Lower lobe of right lung (tissue), 2 donors: ENCODE data around the gene TDP2. TPM values are rescaled to one million over a fixed set of nuclear protein-coding genes. Genes with fewer than 3 reads are reported as not detected.
A peak's percentile ranks its signal among the peaks of the same experiment; 100 is the strongest.
"Not testable (repeated sequence)": the region's sequence is repeated elsewhere in the genome, so short reads cannot be mapped to it uniquely, and the experiment has no call there.

Experiments
- ATAC-seq, 2 donors: fragments of 200-7000 bp; cut with Tn5 transposase; one replicate each; pipeline ENCODE4 v1.9.1; 2020 to 2022; ENCODE audit warnings: mild to moderate bottlenecking in 2 of 2, moderate library complexity in 2 of 2
- DNase-seq: peaks from one replicate; pipeline ENCODE4 v3.0.0-alpha.2; 2020
- H3K27ac ChIP-seq: fragments of 200-600 bp; one replicate; pipeline ENCODE4 v1.8.0; 2022
- H3K27me3 ChIP-seq: fragments of 200-600 bp; one replicate; pipeline ENCODE4 v1.8.0; 2022; ENCODE audit warnings: low read depth
- H3K36me3 ChIP-seq: fragments of 200-600 bp; one replicate; pipeline ENCODE4 v1.8.0; 2022; ENCODE audit warnings: mild to moderate bottlenecking
- H3K4me1 ChIP-seq: fragments of 200-600 bp; one replicate; pipeline ENCODE4 v1.8.0; 2022
- H3K4me3 ChIP-seq: fragments of 200-600 bp; one replicate; pipeline ENCODE4 v1.8.0; 2022; ENCODE audit warnings: mild to moderate bottlenecking
- H3K9me3 ChIP-seq: fragments of 200-600 bp; one replicate; pipeline ENCODE4 v1.8.0; 2022
- intact Hi-C: fragments of 100-400 bp; cut with DNase I; formaldehyde crosslinking; loops from one replicate; pipeline ENCODE4 v1.11.0; 2022
- total RNA-seq: library from RNA; stranded (reverse); fragmentation: NEBNext Ultra II Directional; extraction: Animal tissue kit (Norgen Biotek cat#: 25700); gene quantifications from one replicate; pipeline ENCODE4 v1.2.1, GENCODE V29; 2021
- TF ChIP-seq, protein P1 (sequence below): fragments of 200-600 bp; IDR thresholded peaks from one replicate; pipeline ENCODE4 v1.8.0; 2022; ENCODE audit warnings: antibody characterized with exemption, mild to moderate bottlenecking
- donor health status: DM: no; HTN: yes; CAD: no; lungs with severe emphysema.

TDP2 gene
- total RNA-seq, 1 donor from 2014 or later = 43.6 TPM

DNA sequence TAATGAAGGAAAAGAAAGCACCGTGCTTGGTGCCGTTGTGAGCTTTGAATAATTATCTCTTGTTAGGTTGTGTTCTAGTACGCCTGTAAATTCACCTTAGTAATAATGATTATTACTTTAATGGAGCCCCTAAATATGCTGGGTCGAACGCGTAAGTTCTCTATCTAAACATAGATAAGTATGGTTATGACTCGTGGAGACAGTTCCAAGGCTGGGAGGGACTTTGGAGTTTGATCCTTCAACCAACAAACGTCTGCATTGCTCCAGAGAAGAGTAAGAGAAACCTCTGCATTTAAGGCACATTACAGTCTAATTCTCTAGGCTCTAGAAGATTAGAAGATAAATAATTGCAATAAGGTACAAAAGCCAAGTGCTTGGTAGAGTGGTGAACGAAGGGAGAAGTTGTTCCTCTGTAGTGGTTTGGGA, 692 bp upstream of the TDP2 start:
- no peaks in the 10 kb centered on the region for H3K9me3 ChIP-seq
- no peak for DNase-seq

DNA sequence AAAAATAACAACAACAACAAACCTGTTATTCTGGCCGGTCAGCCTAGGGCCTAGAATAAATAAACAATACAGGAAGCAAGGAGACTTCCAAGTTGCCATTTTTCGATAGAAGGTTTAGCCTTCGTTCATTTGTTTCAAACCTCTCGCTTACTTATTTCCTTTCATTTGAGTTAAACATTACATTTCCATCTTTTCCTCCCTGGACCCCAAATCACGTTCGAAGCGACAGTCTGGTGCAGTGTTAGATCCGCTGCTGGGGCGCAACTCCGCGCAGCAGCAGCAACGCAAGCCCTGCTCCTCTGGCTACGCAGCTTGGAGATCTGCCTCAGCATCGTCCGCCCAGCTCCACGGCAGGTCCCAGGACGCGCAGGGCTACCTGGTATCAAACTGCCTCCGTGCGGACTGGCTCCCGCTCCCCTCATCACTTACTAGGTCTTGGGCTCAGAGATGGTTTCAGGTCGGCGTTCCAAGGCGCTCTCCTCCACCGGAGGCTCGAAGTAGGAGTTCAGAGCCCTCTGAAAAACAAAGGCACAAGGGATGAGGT, 530 bp downstream of the TDP2 start:
- peak overlapping the region; percentile 97 for H3K4me3 ChIP-seq
- peaks cover 29% of the 10 kb centered on the region for H3K36me3 ChIP-seq
- ATAC-seq (peak; percentile 64 to 66), DNase-seq (peak; percentile 63)
- no peaks in the 10 kb centered on the region for H3K9me3 ChIP-seq
- peak overlapping the region; percentile 86 for H3K27ac ChIP-seq
- intact Hi-C loops = no loop called here
- H3K27me3 ChIP-seq = no peaks in the 10 kb centered on the region
- peaks cover 34% of the 10 kb centered on the region for H3K4me1 ChIP-seq
- TF ChIP-seq, protein P1, sequence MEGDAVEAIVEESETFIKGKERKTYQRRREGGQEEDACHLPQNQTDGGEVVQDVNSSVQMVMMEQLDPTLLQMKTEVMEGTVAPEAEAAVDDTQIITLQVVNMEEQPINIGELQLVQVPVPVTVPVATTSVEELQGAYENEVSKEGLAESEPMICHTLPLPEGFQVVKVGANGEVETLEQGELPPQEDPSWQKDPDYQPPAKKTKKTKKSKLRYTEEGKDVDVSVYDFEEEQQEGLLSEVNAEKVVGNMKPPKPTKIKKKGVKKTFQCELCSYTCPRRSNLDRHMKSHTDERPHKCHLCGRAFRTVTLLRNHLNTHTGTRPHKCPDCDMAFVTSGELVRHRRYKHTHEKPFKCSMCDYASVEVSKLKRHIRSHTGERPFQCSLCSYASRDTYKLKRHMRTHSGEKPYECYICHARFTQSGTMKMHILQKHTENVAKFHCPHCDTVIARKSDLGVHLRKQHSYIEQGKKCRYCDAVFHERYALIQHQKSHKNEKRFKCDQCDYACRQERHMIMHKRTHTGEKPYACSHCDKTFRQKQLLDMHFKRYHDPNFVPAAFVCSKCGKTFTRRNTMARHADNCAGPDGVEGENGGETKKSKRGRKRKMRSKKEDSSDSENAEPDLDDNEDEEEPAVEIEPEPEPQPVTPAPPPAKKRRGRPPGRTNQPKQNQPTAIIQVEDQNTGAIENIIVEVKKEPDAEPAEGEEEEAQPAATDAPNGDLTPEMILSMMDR = no peak

More for the DNA sequence above, 692 bp upstream of the TDP2 start:
- peak overlapping the region; percentile 97 for H3K4me3 ChIP-seq
- peaks cover 24% of the 10 kb centered on the region for H3K36me3 ChIP-seq
- peaks cover 34% of the 10 kb centered on the region for H3K4me1 ChIP-seq
- ATAC-seq = peak in 1 of 2 donors; percentile 28
- TF ChIP-seq, protein P1 = no peak
- intact Hi-C loops = no loop called here
- H3K27me3 ChIP-seq = no peaks in the 10 kb centered on the region
- peak overlapping the region; percentile 86 for H3K27ac ChIP-seq

DNA sequence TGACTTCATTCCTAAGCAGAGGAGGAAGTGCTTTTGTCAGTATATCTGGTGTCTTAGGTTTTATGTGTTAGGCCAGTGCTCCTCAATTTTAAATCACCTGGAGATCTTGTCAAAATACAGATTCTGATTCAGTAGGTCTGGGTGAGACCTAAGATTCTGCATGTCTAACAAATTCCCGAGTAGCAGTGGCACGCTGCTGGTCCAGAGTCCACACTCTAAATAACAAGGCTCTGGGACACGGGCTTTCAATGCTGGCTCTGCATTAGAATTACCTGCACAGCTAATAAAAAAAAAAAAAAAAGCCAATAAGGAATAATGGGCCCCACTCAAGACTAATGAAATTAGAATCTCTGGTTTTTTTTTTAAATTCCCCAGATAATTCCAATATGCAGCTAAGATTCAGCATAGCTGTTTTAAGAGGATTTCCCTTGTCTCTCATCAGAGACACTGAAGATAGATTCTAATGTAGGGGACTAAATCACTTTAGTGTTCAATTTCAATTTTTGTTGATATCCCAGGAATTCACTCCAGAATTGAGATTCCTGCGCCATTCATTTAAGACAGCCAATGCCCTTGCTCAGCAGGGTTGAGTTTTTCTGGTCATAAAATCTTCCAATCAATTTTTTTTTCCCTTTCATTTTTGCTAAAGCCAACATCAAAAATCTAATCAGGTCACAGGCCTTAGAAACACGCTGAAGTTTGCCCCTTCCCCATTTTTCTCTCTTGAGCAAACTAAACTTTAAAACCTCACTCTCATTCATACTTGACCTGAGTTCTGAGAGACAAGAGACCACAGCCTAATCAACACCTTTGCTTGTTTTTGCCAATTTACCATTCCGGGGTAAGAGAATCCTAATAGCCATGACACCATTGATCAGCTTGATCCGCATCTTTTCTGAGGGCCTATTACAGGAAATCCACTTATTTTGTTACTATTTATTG, 2.4 kb downstream of the TDP2 start:
- intact Hi-C loops = no loop called here
- ATAC-seq (no peak), DNase-seq (no peak)
- peaks cover 29% of the 10 kb centered on the region for H3K36me3 ChIP-seq
- H3K27ac ChIP-seq = no peak overlapping the region
- H3K27me3 ChIP-seq = no peaks in the 10 kb centered on the region
- H3K9me3 ChIP-seq = no peaks in the 10 kb centered on the region
- TF ChIP-seq, protein P1 = no peak
- H3K4me1 ChIP-seq = peaks cover 45% of the 10 kb centered on the region
- no peak overlapping the region for H3K4me3 ChIP-seq

DNA sequence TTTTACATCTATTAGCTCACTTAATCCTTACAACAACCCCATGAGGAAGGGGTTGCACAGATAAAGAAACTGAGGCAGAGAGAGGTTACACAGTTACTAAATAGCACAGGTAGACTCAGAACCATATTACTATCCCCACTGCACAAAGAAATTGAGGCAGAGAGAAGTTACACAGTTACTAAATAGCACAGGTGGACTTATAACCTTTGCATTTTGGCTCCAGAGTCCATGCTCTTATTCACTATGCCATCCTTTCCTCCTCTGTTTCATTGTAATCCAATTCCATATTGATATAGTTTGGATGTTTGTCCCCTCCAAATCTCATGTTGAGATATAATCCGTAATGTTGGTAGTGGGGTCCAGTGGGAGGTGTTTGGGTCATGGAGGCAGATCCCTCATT, 3.5 kb downstream of the TDP2 start:
- ATAC-seq (no peak), DNase-seq (no peak)
- Histone ChIP-seq H3K4me3 (no peak overlapping the region), H3K4me1 (peaks cover 40% of the 10 kb centered on the region), H3K27ac (no peak overlapping the region), H3K36me3 (peaks cover 35% of the 10 kb centered on the region), H3K27me3 (no peaks in the 10 kb centered on the region), H3K9me3 (no peaks in the 10 kb centered on the region)
- intact Hi-C loops = no loop called here
- TF ChIP-seq, protein P1 = no peak

DNA sequence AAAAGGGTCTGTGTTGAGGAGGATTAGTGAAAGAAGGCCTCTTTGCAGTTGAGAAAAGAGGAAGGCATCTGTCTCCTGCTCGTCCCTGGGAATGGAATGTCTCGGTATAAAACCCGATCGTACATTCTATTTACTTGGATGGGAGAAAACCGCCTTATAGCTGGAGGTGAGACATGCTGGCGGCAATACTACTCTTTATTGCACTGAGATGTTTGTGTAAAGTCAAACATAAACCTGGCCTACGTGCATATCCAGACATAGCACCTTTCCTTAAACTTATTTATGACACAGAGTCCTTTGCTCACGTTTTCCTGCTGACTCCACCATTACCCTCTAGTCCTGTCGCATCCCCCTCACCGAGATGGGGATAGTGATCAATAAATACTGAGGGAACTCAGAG, 4.5 kb downstream of the TDP2 start:
- no peaks in the 10 kb centered on the region for H3K27me3 ChIP-seq
- intact Hi-C loops = no loop called here
- ATAC-seq (no peak), DNase-seq (no peak)
- H3K4me3 ChIP-seq = no peak overlapping the region
- no peaks in the 10 kb centered on the region for H3K9me3 ChIP-seq
- no peak overlapping the region for H3K27ac ChIP-seq
- TF ChIP-seq, protein P1 = no peak
- peaks cover 34% of the 10 kb centered on the region for H3K4me1 ChIP-seq
- peaks cover 45% of the 10 kb centered on the region for H3K36me3 ChIP-seq

DNA sequence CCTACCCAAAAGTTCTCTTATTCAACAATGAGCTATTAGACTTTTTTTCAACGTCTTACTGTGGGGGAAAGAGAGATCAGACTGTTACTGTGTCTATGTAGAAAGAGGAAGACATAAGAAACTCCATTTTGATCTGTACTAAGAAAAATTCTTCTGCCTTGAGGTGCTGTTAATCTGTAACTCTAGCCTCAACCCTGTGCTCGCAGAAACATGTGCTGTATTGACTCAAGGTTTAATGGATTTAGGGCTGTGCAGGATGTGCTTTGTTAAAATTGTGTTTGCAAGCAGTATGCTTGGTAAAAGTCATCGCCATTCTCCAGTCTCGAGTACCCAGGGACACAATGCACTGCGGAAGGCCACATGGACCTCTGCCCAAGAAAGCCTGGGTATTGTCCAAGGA, 4.9 kb downstream of the TDP2 start:
- Histone ChIP-seq H3K4me1 (peaks cover 34% of the 10 kb centered on the region), H3K36me3 (peaks cover 49% of the 10 kb centered on the region)
- H3K4me3 ChIP-seq, ATAC-seq, H3K27ac ChIP-seq, intact Hi-C loops, H3K9me3 ChIP-seq, DNase-seq, H3K27me3 ChIP-seq: not testable (repeated sequence)
